ENCODE measurements around the gene RC3H1.
"Not testable (repeated sequence)": the region's sequence is repeated elsewhere in the genome, so short reads cannot be mapped to it uniquely, and the experiment has no call there.

RC3H1 gene

GRCh38 chr1:174022080-174022975 lies at the start of gene RC3H1:
Gene RC3H1 (minus strand): TSS chr1:174022357. CDS start chr1:173992985, 29,372 bp downstream.
- DNase-seq (ENCODE audit: low read depth in 3 of 3): peak; percentile 74 to 87 (median 77)

DNA sequence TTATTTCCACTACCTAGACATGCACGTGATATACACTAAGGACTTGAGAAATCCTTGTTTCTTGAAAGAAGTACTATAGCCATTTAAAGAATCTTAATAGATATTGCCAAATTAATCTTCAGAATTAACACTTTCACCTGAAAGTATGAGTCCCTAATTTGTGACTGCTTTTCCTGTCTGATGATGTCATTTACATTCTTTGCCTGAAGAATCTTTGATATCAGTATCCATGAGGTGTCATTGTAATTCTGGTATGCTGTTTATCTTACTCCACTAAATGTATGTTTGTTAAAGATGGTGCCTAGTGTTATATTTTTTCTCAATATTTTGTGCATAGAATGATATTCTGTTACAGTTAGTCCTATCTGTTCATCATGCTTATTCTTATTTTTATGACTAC lies 48.5 kb upstream of the RC3H1 start:
- DNase-seq (ENCODE audit: low read depth in 3 of 3): no peak

DNA sequence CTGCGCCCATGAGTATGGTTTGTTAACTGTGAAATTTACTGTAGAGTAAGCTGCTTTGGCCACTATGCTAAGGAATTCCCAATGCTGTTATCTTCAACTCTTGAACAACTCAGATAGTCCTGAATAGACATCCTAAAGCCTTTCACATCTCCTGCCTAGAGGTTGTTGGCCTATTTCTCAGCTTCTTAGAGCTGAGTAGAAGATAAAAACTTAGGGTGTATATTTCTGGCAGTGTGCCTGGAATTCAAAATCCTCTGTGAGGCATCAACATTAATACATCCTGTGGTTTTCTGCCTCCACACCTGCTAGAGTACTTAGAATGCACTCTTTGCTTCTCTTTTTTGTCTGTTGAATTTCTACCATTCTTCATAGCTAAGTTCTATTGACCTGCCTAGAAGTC lies 45.8 kb upstream of the RC3H1 start:
- no peak for DNase-seq (ENCODE audit: low read depth in 3 of 3)

DNA sequence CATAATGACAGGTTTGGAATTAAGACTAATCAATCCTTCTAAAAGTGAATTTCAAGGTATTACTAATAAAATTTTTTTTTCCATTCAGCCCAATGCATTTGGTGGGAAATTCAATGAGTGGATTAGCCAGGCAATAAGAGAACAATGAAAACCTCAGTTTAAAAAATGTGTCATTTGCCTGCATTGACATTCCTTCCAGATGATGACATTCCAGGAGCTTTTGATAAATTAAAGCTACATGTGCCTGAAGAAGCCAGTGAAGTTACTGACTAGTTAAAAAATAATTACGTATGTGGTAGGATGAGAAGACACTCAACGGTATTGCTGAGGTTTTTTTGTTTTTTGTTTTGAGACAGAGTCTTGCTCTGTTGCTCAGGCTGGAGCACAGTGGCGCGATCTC lies 37.9 kb upstream of the RC3H1 start:
- no peak for DNase-seq (ENCODE audit: low read depth in 3 of 3)

DNA sequence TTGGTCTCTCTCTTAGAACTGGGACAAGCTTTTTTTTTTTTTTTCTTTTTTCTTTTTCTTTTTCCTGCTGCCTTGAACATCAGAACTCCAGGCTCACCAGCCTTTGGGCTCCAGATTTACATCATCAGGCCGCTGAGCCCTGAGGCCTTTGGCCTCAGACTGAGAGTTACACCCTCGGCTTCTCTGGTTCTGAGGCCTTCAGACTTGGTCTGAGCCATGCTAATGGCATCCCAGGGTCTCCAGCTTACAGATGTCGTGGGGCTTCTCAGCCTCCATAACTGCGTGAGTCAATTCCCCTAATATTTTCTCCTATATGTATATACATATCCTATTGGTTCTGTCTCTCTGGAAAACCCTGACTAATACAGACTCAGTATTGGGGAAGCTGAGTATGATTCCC lies 36.5 kb upstream of the RC3H1 start:
- no peak for DNase-seq (ENCODE audit: low read depth in 3 of 3)

GRCh38 chr1:174056609-174057008 lies 34.5 kb upstream of the RC3H1 start:
- not testable (repeated sequence) for DNase-seq (ENCODE audit: low read depth in 3 of 3)

DNA sequence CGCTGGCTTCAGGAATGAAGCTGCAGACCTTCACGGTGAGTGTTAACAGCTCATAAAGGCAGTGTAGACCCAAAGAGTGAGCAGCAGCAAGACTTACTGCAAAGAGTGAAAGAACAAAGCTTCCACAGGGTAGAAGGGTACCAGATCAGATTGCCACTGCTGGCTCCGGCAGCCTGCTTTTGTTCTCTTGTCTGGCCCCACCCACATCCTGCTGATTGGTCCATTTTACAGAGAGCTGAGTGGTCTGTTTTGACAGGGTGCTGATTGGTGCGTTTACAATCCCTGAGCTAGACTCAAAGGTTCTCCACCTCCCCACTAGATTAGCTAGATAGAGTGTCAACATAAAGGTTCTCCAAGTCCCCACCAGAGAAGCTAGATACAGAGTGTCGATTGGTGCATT lies 33.6 kb upstream of the RC3H1 start:
- DNase-seq (ENCODE audit: low read depth in 3 of 3): not testable (repeated sequence)

DNA sequence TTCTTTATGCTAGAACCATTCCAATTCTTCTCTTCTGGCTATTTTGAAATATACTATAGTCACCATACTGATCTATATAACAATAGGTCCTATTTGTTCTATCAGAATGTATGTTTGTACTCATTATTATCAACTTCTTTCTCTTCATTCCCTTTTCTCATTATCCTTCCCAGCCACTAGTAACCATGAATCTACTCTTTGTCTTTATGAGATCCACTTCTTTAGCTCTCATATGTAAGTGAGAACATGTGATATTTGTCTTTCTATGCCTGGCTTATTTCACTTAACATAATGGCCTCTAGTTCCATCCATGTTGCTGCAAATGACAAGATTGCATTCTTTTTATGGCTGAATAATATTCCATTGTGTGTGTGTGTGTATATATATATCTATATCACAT lies 31.7 kb upstream of the RC3H1 start:
- no peak for DNase-seq (ENCODE audit: low read depth in 3 of 3)

- DNase-seq (ENCODE audit: low read depth in 3 of 3): no peak
Measured at GRCh38 chr1:174052621-174053020, 30.5 kb upstream of the RC3H1 start.

GRCh38 chr1:174051956-174052355 lies 29.8 kb upstream of the RC3H1 start:
- no peak for DNase-seq (ENCODE audit: low read depth in 3 of 3)

GRCh38 chr1:174049514-174049913 lies 27.4 kb upstream of the RC3H1 start:
- no peak for DNase-seq (ENCODE audit: low read depth in 3 of 3)

DNA sequence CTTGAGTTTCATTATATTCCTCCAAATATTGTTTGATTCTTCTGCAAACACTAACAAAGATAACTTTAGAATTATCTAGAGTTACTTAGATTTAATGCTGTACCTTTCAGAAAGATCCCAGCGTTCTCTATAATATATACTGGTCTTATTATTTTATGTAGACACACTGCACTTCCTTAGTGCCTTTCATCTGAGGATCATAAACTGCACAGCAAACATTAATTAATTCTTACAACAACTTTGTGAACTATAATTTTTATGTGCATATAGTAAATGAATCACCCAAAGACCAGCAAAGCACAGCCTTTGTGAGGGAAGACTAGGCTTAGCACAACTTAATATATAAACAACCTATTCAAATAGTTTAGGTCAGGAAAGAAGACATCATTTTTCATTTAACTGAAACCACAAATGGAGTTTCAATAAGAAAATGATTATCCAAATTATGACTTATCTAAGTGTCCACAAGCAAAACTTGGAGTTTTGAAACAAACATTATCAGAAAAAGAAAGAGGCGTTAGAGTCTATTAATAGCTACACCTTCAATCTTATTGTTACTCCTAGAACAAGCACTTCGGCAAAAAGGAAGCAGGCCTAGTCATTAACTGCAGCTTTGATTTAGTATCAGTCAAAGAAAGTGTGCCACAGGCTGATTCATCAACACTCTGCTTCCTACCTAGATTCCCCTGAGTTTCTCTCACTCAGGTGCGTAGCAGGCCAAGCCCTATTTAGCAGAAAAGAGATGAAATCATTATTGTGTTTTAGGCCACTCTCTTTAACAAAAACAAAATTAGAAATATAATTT lies 22.5 kb upstream of the RC3H1 start:
- DNase-seq (ENCODE audit: low read depth in 3 of 3): no peak

GRCh38 chr1:174042509-174042908 lies 20.4 kb upstream of the RC3H1 start:
- not testable (repeated sequence) for DNase-seq (ENCODE audit: low read depth in 3 of 3)

GRCh38 chr1:174041369-174041768 lies 19.2 kb upstream of the RC3H1 start:
- DNase-seq (ENCODE audit: low read depth in 3 of 3): no peak

GRCh38 chr1:174040387-174040786 lies 18.2 kb upstream of the RC3H1 start:
- DNase-seq (ENCODE audit: low read depth in 3 of 3): no peak

DNA sequence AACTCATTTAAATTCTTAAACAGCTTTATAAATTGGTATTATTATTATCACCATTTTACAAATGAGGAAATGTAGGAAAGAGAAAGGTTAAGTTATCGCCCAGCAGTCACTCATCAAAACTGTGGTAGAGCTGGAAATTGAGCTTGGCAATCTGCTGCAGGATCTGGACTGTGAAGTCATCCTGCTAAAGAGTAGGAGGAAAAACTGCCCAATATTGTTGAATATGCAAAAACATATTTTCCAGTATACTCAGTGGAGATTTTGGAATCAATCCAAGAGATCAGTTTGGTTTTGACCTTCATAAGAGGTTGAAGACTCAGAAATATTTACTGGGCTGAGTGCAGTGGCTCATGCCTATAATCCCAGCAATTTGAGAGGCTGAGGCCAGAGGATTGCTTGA lies 16.9 kb upstream of the RC3H1 start:
- DNase-seq (ENCODE audit: low read depth in 3 of 3): no peak

- no peak for DNase-seq (ENCODE audit: low read depth in 3 of 3)
Measured at GRCh38 chr1:174036798-174037197, 14.6 kb upstream of the RC3H1 start.

- DNase-seq (ENCODE audit: low read depth in 3 of 3): no peak
Measured at GRCh38 chr1:174036204-174036603, 14.0 kb upstream of the RC3H1 start.

DNA sequence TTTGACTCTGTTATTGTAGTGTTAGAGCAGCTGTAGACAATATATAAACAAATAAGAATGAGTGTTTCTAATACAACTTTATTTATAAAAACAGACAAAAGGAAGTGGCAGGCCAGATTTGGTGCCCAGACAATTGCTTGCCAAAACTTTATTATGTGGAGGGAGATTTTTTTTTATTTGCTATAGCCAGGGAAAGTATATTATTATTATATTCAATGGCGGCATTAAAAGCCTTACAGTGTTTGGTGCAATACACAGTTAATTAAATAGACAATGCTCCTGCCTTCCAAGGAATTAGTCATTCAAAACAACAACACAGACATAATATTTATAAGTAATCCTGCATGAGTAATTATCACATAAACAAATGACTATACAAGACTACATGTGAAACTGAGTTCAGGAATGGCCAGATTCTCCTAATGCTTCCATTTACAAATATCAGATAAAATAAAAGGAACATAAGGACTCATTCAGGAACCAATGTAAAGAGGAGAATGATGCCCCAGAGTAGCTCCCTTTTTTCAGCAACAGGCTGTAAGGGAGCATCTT lies 10.6 kb upstream of the RC3H1 start:
- DNase-seq (ENCODE audit: low read depth in 3 of 3): no peak

- no peak for DNase-seq (ENCODE audit: low read depth in 3 of 3)
Measured at GRCh38 chr1:174031099-174031498, 8.9 kb upstream of the RC3H1 start.

DNA sequence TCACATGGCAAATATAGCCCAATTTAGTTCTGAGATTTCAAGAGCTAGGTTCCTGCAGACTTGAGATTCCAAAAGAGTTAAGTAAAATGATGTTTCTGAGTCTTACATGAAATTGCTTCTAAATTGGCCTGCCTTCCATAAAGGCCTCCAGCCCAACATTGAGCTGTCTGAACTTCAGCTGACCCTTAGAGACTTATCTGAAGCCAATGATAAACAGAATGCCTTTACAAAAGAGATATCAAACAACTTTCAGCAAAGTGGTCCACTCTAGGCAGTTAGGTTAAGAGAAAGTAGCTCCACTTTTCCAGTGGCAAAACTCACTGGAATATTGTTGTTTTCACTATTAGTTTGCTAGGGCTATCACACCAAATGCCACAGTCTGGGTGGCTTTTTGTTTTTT lies 6.3 kb upstream of the RC3H1 start:
- DNase-seq (ENCODE audit: low read depth in 3 of 3): no peak

DNA sequence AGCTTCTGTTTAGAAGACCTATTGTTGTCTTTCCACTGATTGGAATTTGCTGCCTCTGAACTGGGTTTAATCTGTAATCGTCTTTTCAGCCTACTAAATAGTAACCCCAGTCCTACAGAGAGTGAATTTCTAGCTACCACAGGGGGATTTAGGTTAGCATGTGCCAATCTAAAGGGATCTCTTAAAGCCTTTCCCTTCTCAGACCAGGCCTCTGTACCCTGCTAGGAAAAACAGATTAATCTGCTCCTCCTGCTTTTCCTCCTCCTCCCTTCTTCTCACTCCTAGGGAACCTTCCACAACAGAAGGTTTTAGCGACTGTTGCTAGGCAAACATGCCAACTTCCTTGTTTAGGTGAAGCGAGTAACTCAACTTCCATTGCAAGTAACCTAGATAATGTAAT lies 1.3 kb upstream of the RC3H1 start:
- DNase-seq (ENCODE audit: low read depth in 3 of 3): no peak

- DNase-seq (ENCODE audit: low read depth in 3 of 3): no peak
Measured at GRCh38 chr1:174022976-174023277, 770 bp upstream of the RC3H1 start.
